ENCODE measurements around the gene PRKRA.
"Not testable (repeated sequence)": the region's sequence is repeated elsewhere in the genome, so short reads cannot be mapped to it uniquely, and the experiment has no call there.

The PRKRA gene

GRCh38 chr2:178441426-178441825 lies 9.5 kb downstream of the PRKRA start:
- no peak overlapping the region for H3K27ac ChIP-seq
- TF ChIP-seq ZFX (IDR thresholded peaks at IDR 0.05) = no peak

GRCh38 chr2:178436662-178437061 lies 14.3 kb downstream of the PRKRA start:
- no peak overlapping the region for H3K27ac ChIP-seq
- TF ChIP-seq ZFX (IDR thresholded peaks at IDR 0.05) (no peak), CTCF (conservative IDR thresholded peaks at IDR 0.05) (no peak)

GRCh38 chr2:178429336-178429735 lies 21.6 kb downstream of the PRKRA start:
- H3K27ac ChIP-seq = no peak overlapping the region
- TF ChIP-seq CTCF (conservative IDR thresholded peaks at IDR 0.05) (no peak), ZFX (IDR thresholded peaks at IDR 0.05) (no peak)

- no peak overlapping the region for H3K27ac ChIP-seq
- TF ChIP-seq CTCF (conservative IDR thresholded peaks at IDR 0.05) (no peak), ZFX (IDR thresholded peaks at IDR 0.05) (no peak)
These were observed 22.6 kb downstream of the PRKRA start for GRCh38 chr2:178428396-178428806.

- H3K27ac ChIP-seq = no peak overlapping the region
- TF ChIP-seq ZFX (IDR thresholded peaks at IDR 0.05) = no peak
- TF ChIP-seq CTCF (conservative IDR thresholded peaks at IDR 0.05) = no peak
These were observed 23.5 kb downstream of the PRKRA start for GRCh38 chr2:178427458-178427857.

- no peak overlapping the region for H3K27ac ChIP-seq
- TF ChIP-seq ZFX (IDR thresholded peaks at IDR 0.05) (no peak), CTCF (conservative IDR thresholded peaks at IDR 0.05) (no peak)
These were observed 24.6 kb downstream of the PRKRA start for GRCh38 chr2:178426388-178426787.

GRCh38 chr2:178425255-178425827 lies 25.6 kb downstream of the PRKRA start:
- TF ChIP-seq CTCF (conservative IDR thresholded peaks at IDR 0.05) (no peak), ZFX (IDR thresholded peaks at IDR 0.05) (no peak)
- H3K27ac ChIP-seq = no peak overlapping the region

- H3K27ac ChIP-seq = not testable (repeated sequence)
These were observed 27.2 kb downstream of the PRKRA start for GRCh38 chr2:178423746-178424145.
